SK-N-SH treated with all-trans-retinoic acid at 6 μM for 48 hours (cell line): ENCODE results near the gene EXD2.

Experiments used
- ATAC-seq: fragments of 200-7000 bp; cut with Tn5 transposase; 3 replicates; pipeline ENCODE4 v1.9.1; 2020; ENCODE audit warnings: mild to moderate bottlenecking, moderate library complexity
- ARNTL ChIP-seq: fragments of 450-650 bp; formaldehyde crosslinking; IDR thresholded peaks from 2 replicates; pipeline ENCODE4 v1.5.0; 2020; ENCODE audit warnings: low read depth, mild to moderate bottlenecking, moderate library complexity, borderline replicate concordance
- BACH2 ChIP-seq: fragments of 250-450 bp; sonication (Bioruptor Pico); IDR thresholded peaks from 2 replicates; pipeline ENCODE4 v1.9.0; 2021; ENCODE audit warnings: mild to moderate bottlenecking, borderline replicate concordance
- CREB5 ChIP-seq: fragments of 250-450 bp; sonication (Bioruptor Pico); IDR thresholded peaks from 2 replicates; pipeline ENCODE4 v1.5.1; 2020; ENCODE audit warnings: low read depth, mild to moderate bottlenecking, moderate library complexity
- CSRNP3 ChIP-seq: fragments of 250-450 bp; sonication (Bioruptor Pico); IDR thresholded peaks from 2 replicates; pipeline ENCODE4 v1.5.1; 2021; ENCODE audit warnings: mild to moderate bottlenecking, moderate library complexity
- ESRRG ChIP-seq: fragments of 250-450 bp; sonication (Bioruptor Pico); IDR thresholded peaks from 2 replicates; pipeline ENCODE4 v1.6.1; 2021; ENCODE audit warnings: mild to moderate bottlenecking
- ISL1 ChIP-seq: fragments of 250-450 bp; sonication (Bioruptor Pico); IDR thresholded peaks from 2 replicates; pipeline ENCODE4 v2.1.2; 2022; ENCODE audit warnings: mild to moderate bottlenecking, moderate library complexity
- OSR1 ChIP-seq: fragments of 250-450 bp; sonication (Bioruptor Pico); IDR thresholded peaks from 2 replicates; pipeline ENCODE4 v1.8.0; 2022; ENCODE audit warnings: moderate library complexity, mild to moderate bottlenecking, inconsistent platforms
- PATZ1 ChIP-seq: fragments of 250-450 bp; sonication (Bioruptor Pico); IDR thresholded peaks from 2 replicates; pipeline ENCODE4 v1.8.0; 2020; ENCODE audit warnings: mild to moderate bottlenecking, moderate library complexity, borderline replicate concordance
- POU6F1 ChIP-seq: fragments of 250-450 bp; sonication (Bioruptor Pico); IDR thresholded peaks from 2 replicates; pipeline ENCODE4 v1.8.0; 2021; ENCODE audit warnings: low read depth, mild to moderate bottlenecking, moderate library complexity, borderline replicate concordance
- PPARA ChIP-seq: fragments of 250-450 bp; sonication (Bioruptor Pico); IDR thresholded peaks from 2 replicates; pipeline ENCODE4 v1.5.0; 2020; ENCODE audit warnings: mild to moderate bottlenecking, borderline replicate concordance
- RARB ChIP-seq: fragments of 250-450 bp; sonication (Bioruptor Pico); IDR thresholded peaks from 2 replicates; pipeline ENCODE4 v1.8.0; 2021; ENCODE audit warnings: mild to moderate bottlenecking, moderate library complexity
- TCF4 ChIP-seq: fragments of 250-450 bp; sonication (Bioruptor Pico); IDR thresholded peaks from 2 replicates; pipeline ENCODE4 v1.8.0; 2021; ENCODE audit warnings: mild to moderate bottlenecking, moderate library complexity, borderline replicate concordance
- TOX ChIP-seq: fragments of 250-450 bp; sonication (Bioruptor Pico); IDR thresholded peaks from 2 replicates; pipeline ENCODE4 v1.8.0; 2021; ENCODE audit warnings: mild to moderate bottlenecking, moderate library complexity, borderline replicate concordance
- TSHZ2 ChIP-seq: fragments of 250-450 bp; sonication (Bioruptor Pico); IDR thresholded peaks from 2 replicates; pipeline ENCODE4 v1.5.0; 2020; ENCODE audit warnings: mild to moderate bottlenecking, moderate library complexity
- ZC3H10 ChIP-seq: fragments of 250-450 bp; sonication (Bioruptor Pico); IDR thresholded peaks from 2 replicates; pipeline ENCODE4 v1.5.1; 2021; ENCODE audit warnings: mild to moderate bottlenecking, moderate library complexity
- ZFP3 ChIP-seq: fragments of 250-450 bp; sonication (Bioruptor Pico); IDR thresholded peaks from 2 replicates; pipeline ENCODE4 v1.5.0; 2020; ENCODE audit warnings: mild to moderate bottlenecking, moderate library complexity
- ZFP30 ChIP-seq: fragments of 450-650 bp; formaldehyde crosslinking; IDR thresholded peaks from 2 replicates; pipeline ENCODE4 v1.5.0; 2022; ENCODE audit warnings: mild to moderate bottlenecking, moderate library complexity
- ZNF565 ChIP-seq: fragments of 450-650 bp; formaldehyde crosslinking; conservative IDR thresholded peaks from 2 replicates; pipeline ENCODE4 v1.5.0; 2020; ENCODE audit warnings: low read depth, mild to moderate bottlenecking, moderate library complexity
- ZNF70 ChIP-seq: fragments of 450-650 bp; formaldehyde crosslinking; IDR thresholded peaks from 2 replicates; pipeline ENCODE4 v1.5.0; 2020; ENCODE audit warnings: mild to moderate bottlenecking, moderate library complexity
- ZNF8 ChIP-seq: fragments of 450-650 bp; formaldehyde crosslinking; IDR thresholded peaks from 2 replicates; pipeline ENCODE4 v1.5.0; 2020; ENCODE audit warnings: mild to moderate bottlenecking, moderate library complexity

The EXD2 gene

GRCh38 chr14:69241577-69241976, 50.3 kb downstream of the EXD2 start:
- TF ChIP-seq ARNTL (CRISPR knock-in tag): no peak
- TF ChIP-seq TCF4: no peak
- no peak for TF ChIP-seq ISL1 (CRISPR knock-in tag)
- TF ChIP-seq TOX: no peak
- no peak for TF ChIP-seq ESRRG (CRISPR knock-in tag)
- TF ChIP-seq ZNF70: no peak
- TF ChIP-seq ZFP3 (CRISPR knock-in tag): no peak
- TF ChIP-seq POU6F1: no peak
- no peak for TF ChIP-seq BACH2
- no peak for TF ChIP-seq CREB5 (CRISPR knock-in tag)
- no peak for TF ChIP-seq ZC3H10 (CRISPR knock-in tag)
- TF ChIP-seq RARB (CRISPR knock-in tag): no peak
- no peak for TF ChIP-seq PPARA (CRISPR knock-in tag)
- TF ChIP-seq ZNF8 (CRISPR knock-in tag): no peak
- no peak for TF ChIP-seq ZFP30
- TF ChIP-seq OSR1 (CRISPR knock-in tag): no peak
- TF ChIP-seq ZNF565 (CRISPR knock-in tag): no peak
- ATAC-seq: no peak

GRCh38 chr14:69242311-69243224, 51.3 kb downstream of the EXD2 start:
- peak; percentile 86 for ATAC-seq
- TF ChIP-seq CREB5 (CRISPR knock-in tag) (no peak), TSHZ2 (CRISPR knock-in tag) (no peak), BACH2 (no peak), RARB (CRISPR knock-in tag) (no peak), CSRNP3 (CRISPR knock-in tag) (no peak), PATZ1 (CRISPR knock-in tag) (no peak), ESRRG (CRISPR knock-in tag) (no peak), OSR1 (CRISPR knock-in tag) (no peak), ZNF70 (no peak), ZNF8 (CRISPR knock-in tag) (no peak), ARNTL (CRISPR knock-in tag) (no peak), POU6F1 (no peak), TCF4 (no peak), ISL1 (CRISPR knock-in tag) (no peak), ZC3H10 (CRISPR knock-in tag) (no peak), TOX (no peak)
